Peyer's patch (tissue), 4 donors: ENCODE data around the gene ASPM. TPM values are rescaled to one million over a fixed set of nuclear protein-coding genes. Genes with fewer than 3 reads are reported as not detected.

Experiments
- DNase-seq, 3 donors: peaks; one replicate each; pipeline ENCODE4 v3.0.0-alpha.2; 2017 to 2019
- H3K27ac ChIP-seq, 4 donors: fragments of 200-600 bp; sonication (generic); one replicate each; pipeline ENCODE4 v1.5.1; 2016 to 2019
- H3K27me3 ChIP-seq, 2 donors: fragments of 200-600 bp; sonication (generic); one replicate each; pipeline ENCODE4 v1.5.1; 2019
- H3K36me3 ChIP-seq, 3 donors: fragments of 200-600 bp; sonication (generic); one replicate each; pipeline ENCODE4 v1.5.1; 2016 to 2019
- H3K4me1 ChIP-seq, 4 donors: fragments of 200-600 bp; sonication (generic); one replicate each; pipeline ENCODE4 v1.5.1; 2016 to 2019
- H3K4me3 ChIP-seq, 4 donors: fragments of 200-600 bp; sonication (generic); 1 replicate in 3 of 4; 2 replicates in 1 of 4; pipeline ENCODE4 v1.5.1; 2016 to 2019; ENCODE audit warnings: mild to moderate bottlenecking in 1 of 4
- H3K9me3 ChIP-seq, 4 donors: fragments of 200-600 bp; sonication (generic); one replicate each; pipeline ENCODE4 v1.5.1; 2016 to 2019; ENCODE audit warnings: mild to moderate bottlenecking in 1 of 4
- CTCF ChIP-seq, 6 experiments: fragments of 450-650 bp in 4 of 6; fragments of 200-600 bp in 2 of 6; sonication (generic) in 1 of 6; IDR thresholded peaks; one replicate each; pipeline ENCODE4 v1.5.1; 2017 to 2019; ENCODE audit warnings: antibody characterized with exemption in 6 of 6, mild to moderate bottlenecking in 3 of 6, moderate library complexity in 1 of 6
- POLR2A ChIP-seq, 2 donors: fragments of 450-650 bp; IDR thresholded peaks; one replicate each; pipeline ENCODE4 v1.5.1; 2017; ENCODE audit warnings: antibody characterized with exemption in 2 of 2, mild to moderate bottlenecking in 2 of 2, moderate library complexity in 2 of 2
- total RNA-seq, 4 donors: library from RNA; depleted of rRNA; stranded (reverse); fragments of >200 nt; gene quantifications; one replicate each; pipeline ENCODE4 v1.1.0, GENCODE V29; 2016

The ASPM gene
- total RNA-seq: 10 to 100 TPM in 1 of 4 donors, 1 to 10 TPM in 3; 3.2 to 10.7 (median 4.3) TPM

GRCh38 chr1:197146101-197147095 lies at the start of gene ASPM:
Gene ASPM, minus strand, starts transcription at chr1:197146669. Its CDS starts 232 bp downstream, at chr1:197146437.
- Histone ChIP-seq H3K27me3 (no peaks in the 10 kb centered on the region), H3K9me3 (no peaks in the 10 kb centered on the region)
- DNase-seq: peak; percentile 94 to 97 (median 95)

GRCh38 chr1:197195100-197195499 lies 48.6 kb upstream of the ASPM start:
- Histone ChIP-seq H3K36me3 (peaks cover 0 to 5% (median 0%) of the 10 kb centered on the region in 3 donors), H3K27ac (no peak overlapping the region), H3K4me3 (no peak overlapping the region), H3K4me1 (peaks cover 0 to 24% (median 3%) of the 10 kb centered on the region in 4 donors), H3K9me3 (no peaks in the 10 kb centered on the region), H3K27me3 (no peaks in the 10 kb centered on the region)
- no peak for DNase-seq
- no peak for TF ChIP-seq POLR2A (IDR thresholded peaks at IDR 0.05)

More at GRCh38 chr1:197146101-197147095, at the start of gene ASPM:
- peak within 1 kb of the TSS in 2 of 4 donors; percentile 7 to 61 for H3K27ac ChIP-seq
- TF ChIP-seq CTCF (IDR thresholded peaks at IDR 0.05) (no peak), POLR2A (IDR thresholded peaks at IDR 0.05) (no peak)
- peak within 1 kb of the TSS; percentile 62 to 95 (median 70) for H3K4me3 ChIP-seq
- H3K4me1 ChIP-seq: peaks cover 0 to 10% (median 0%) of the 10 kb centered on the region in 4 donors
- no peaks in the 10 kb centered on the region for H3K36me3 ChIP-seq

GRCh38 chr1:197184190-197184589 lies 37.7 kb upstream of the ASPM start:
- TF ChIP-seq POLR2A (IDR thresholded peaks at IDR 0.05) (no peak), CTCF (IDR thresholded peaks at IDR 0.05) (no peak)
- Histone ChIP-seq H3K4me1 (no peaks in the 10 kb centered on the region), H3K36me3 (peaks cover 0 to 54% (median 0%) of the 10 kb centered on the region in 3 donors), H3K4me3 (no peak overlapping the region), H3K27ac (no peak overlapping the region), H3K9me3 (no peaks in the 10 kb centered on the region), H3K27me3 (no peaks in the 10 kb centered on the region)
- DNase-seq: no peak

- H3K27ac ChIP-seq: no peak overlapping the region
- no peak overlapping the region for H3K4me3 ChIP-seq
- H3K27me3 ChIP-seq: no peaks in the 10 kb centered on the region
- peaks cover 0 to 57% (median 0%) of the 10 kb centered on the region in 3 donors for H3K36me3 ChIP-seq
- no peaks in the 10 kb centered on the region for H3K9me3 ChIP-seq
- H3K4me1 ChIP-seq: no peaks in the 10 kb centered on the region
- TF ChIP-seq CTCF (IDR thresholded peaks at IDR 0.05) (no peak), POLR2A (IDR thresholded peaks at IDR 0.05) (no peak)
- DNase-seq: no peak
Observed at GRCh38 chr1:197183195-197183748, 36.8 kb upstream of the ASPM start.

- no peak overlapping the region for H3K27ac ChIP-seq
- H3K4me1 ChIP-seq: no peaks in the 10 kb centered on the region
- no peak for DNase-seq
- no peak overlapping the region for H3K4me3 ChIP-seq
- no peak for TF ChIP-seq CTCF (IDR thresholded peaks at IDR 0.05)
- H3K9me3 ChIP-seq: no peaks in the 10 kb centered on the region
- H3K27me3 ChIP-seq: no peaks in the 10 kb centered on the region
- H3K36me3 ChIP-seq: peaks cover 0 to 52% (median 0%) of the 10 kb centered on the region in 3 donors
Observed at GRCh38 chr1:197182716-197183115, 36.2 kb upstream of the ASPM start.

- H3K36me3 ChIP-seq: peaks cover 0 to 47% (median 0%) of the 10 kb centered on the region in 3 donors
- no peaks in the 10 kb centered on the region for H3K9me3 ChIP-seq
- no peaks in the 10 kb centered on the region for H3K27me3 ChIP-seq
- TF ChIP-seq POLR2A (IDR thresholded peaks at IDR 0.05) (no peak), CTCF (IDR thresholded peaks at IDR 0.05) (no peak)
- H3K27ac ChIP-seq: no peak overlapping the region
- no peaks in the 10 kb centered on the region for H3K4me1 ChIP-seq
- DNase-seq: no peak
- H3K4me3 ChIP-seq: no peak overlapping the region
Observed at GRCh38 chr1:197181982-197182381, 35.5 kb upstream of the ASPM start.
